B cell (primary cell): ENCODE measurements around the gene PUS7. TPM values are rescaled to one million over a fixed set of nuclear protein-coding genes. Genes with fewer than 3 reads are reported as not detected.

Experiments
- ATAC-seq: fragments of 200-7000 bp; cut with Tn5 transposase; one replicate; pipeline ENCODE4 v1.10.0; 2021; ENCODE audit warnings: low read depth, mild to moderate bottlenecking, moderate number of reproducible peaks, moderate library complexity
- CTCF ChIA-PET: fragments of 350-600 bp; sonication (Branson Sonifier 250); formaldehyde crosslinking; loops from one replicate; lab custom pipeline; 2021; ENCODE audit warnings: antibody characterized with exemption, inconsistent platforms; lab: Charles Lee
- POLR2A ChIA-PET: fragments of 350-600 bp; sonication (Branson Sonifier 250); formaldehyde crosslinking; loops from one replicate; lab custom pipeline; 2021; ENCODE audit warnings: antibody characterized with exemption; lab: Charles Lee
- DNase-seq: peaks from one replicate; pipeline ENCODE4 v3.0.0; 2013
- H2AFZ ChIP-seq: 2 replicates; pipeline ENCODE4 v1.6.1; 2012; ENCODE audit warnings: mild to moderate bottlenecking, low read depth, low read length; ENCODE audit not compliant: insufficient read depth, poor library complexity, severe bottlenecking
- H3K27ac ChIP-seq, 2 donors: 1 replicate in 1 of 2; 2 replicates in 1 of 2; pipeline ENCODE4 v1.5.1; 2012 to 2013; ENCODE audit warnings: low read length in 2 of 2, mild to moderate bottlenecking in 2 of 2, moderate library complexity in 1 of 2
- H3K27me3 ChIP-seq, 4 experiments: fragments of 200-600 bp in 1 of 4; sonication (generic) in 1 of 4; replicated peaks in 1 of 4; 1 replicate in 2 of 4; 2 replicates in 2 of 4; pipeline versions ENCODE4 v1.6.1 to v1.7.0; 2013 to 2016; ENCODE audit warnings: low read length in 3 of 4, mild to moderate bottlenecking in 2 of 4, mixed read lengths in 1 of 4, moderate library complexity in 1 of 4; ENCODE audit not compliant: insufficient read depth in 4 of 4, control insufficient read depth in 3 of 4; ENCODE audit errors: control extremely low read depth in 1 of 4
- H3K36me3 ChIP-seq, 2 experiments: replicated peaks in 1 of 2; 1 replicate in 1 of 2; 2 replicates in 1 of 2; pipeline versions ENCODE4 v1.6.1 to v1.7.1; 2013; ENCODE audit warnings: low read length in 1 of 2; ENCODE audit not compliant: insufficient read depth in 2 of 2, control insufficient read depth in 1 of 2; ENCODE audit errors: control extremely low read depth in 1 of 2, extremely low read depth in 1 of 2
- H3K4me1 ChIP-seq, 2 donors: fragments of 200-600 bp in 1 of 2; sonication (generic) in 1 of 2; 1 replicate in 1 of 2; 2 replicates in 1 of 2; pipeline versions ENCODE4 v1.5.1 to v1.6.1; 2013 to 2017; ENCODE audit warnings: low read length in 2 of 2; ENCODE audit not compliant: control insufficient read depth in 2 of 2, insufficient read depth in 2 of 2
- H3K4me2 ChIP-seq: replicated peaks from 2 replicates; pipeline ENCODE3; 2012; ENCODE audit warnings: mild to moderate bottlenecking, low read depth, low read length; ENCODE audit not compliant: poor library complexity, severe bottlenecking
- H3K4me3 ChIP-seq, 5 experiments: fragments of 200-600 bp in 1 of 5; sonication (generic) in 1 of 5; 1 replicate in 3 of 5; 2 replicates in 2 of 5; pipeline versions ENCODE4 v1.5.1 to v1.7.0; 2011 to 2016; ENCODE audit warnings: low read length in 4 of 5, mild to moderate bottlenecking in 4 of 5, low read depth in 2 of 5, control low read depth in 1 of 5, moderate library complexity in 1 of 5; ENCODE audit not compliant: insufficient read depth in 1 of 5; ENCODE audit errors: control extremely low read depth in 1 of 5, extremely low read depth in 1 of 5
- H3K79me2 ChIP-seq: fragments of 200-600 bp; sonication (generic); one replicate; pipeline ENCODE4 v1.6.0; 2016; ENCODE audit warnings: low read length; ENCODE audit not compliant: control insufficient read depth, insufficient read depth
- H3K9ac ChIP-seq: fragments of 200-600 bp; sonication (generic); 2 replicates; pipeline ENCODE4 v1.6.1; 2017; ENCODE audit warnings: mild to moderate bottlenecking, low read length, moderate library complexity
- H3K9me3 ChIP-seq, 3 donors: one replicate each; pipeline versions ENCODE4 v1.6.1 to v1.7.1; 2013; ENCODE audit warnings: low read length in 2 of 3; ENCODE audit not compliant: control insufficient read depth in 2 of 3, insufficient read depth in 1 of 3; ENCODE audit errors: control extremely low read depth in 1 of 3
- H4K20me1 ChIP-seq: 2 replicates; pipeline ENCODE4 v1.6.0; 2012; ENCODE audit warnings: mild to moderate bottlenecking, low read length; ENCODE audit not compliant: insufficient read depth, control insufficient read depth, poor library complexity, severe bottlenecking
- H3K27ac Mint-ChIP-seq: one replicate; pipeline ENCODE4 v1.8.0; 2021; ENCODE audit warnings: mixed read lengths
- H3K27me3 Mint-ChIP-seq: one replicate; pipeline ENCODE4 v1.8.0; 2021; ENCODE audit warnings: mixed read lengths
- H3K4me1 Mint-ChIP-seq: one replicate; pipeline ENCODE4 v1.8.0; 2021; ENCODE audit warnings: mixed read lengths
- H3K4me3 Mint-ChIP-seq: one replicate; pipeline ENCODE4 v1.8.0; 2021; ENCODE audit warnings: mixed read lengths
- H3K9me3 Mint-ChIP-seq: one replicate; pipeline ENCODE4 v1.8.0; 2022; ENCODE audit warnings: mixed read lengths; ENCODE audit not compliant: insufficient read depth
- EZH2 ChIP-seq: IDR thresholded peaks from 2 replicates; pipeline ENCODE4 v1.6.1; 2012; ENCODE audit warnings: borderline replicate concordance, low read depth, mild to moderate bottlenecking, moderate library complexity, low read length; ENCODE audit not compliant: insufficient read depth, poor library complexity, severe bottlenecking
- WGBS: methylation state at CpG from one replicate; pipeline ENCODE4 v1.1.5; 2013; ENCODE audit warnings: missing lambda C conversion rate; ENCODE audit not compliant: insufficient coverage; 5-methylcytosine and 5-hydroxymethylcytosine counted together
- intact Hi-C: fragments of 100-400 bp; cut with micrococcal nuclease; formaldehyde crosslinking; loops from one replicate; pipeline ENCODE4 v1.10.0; 2022
- polyA plus RNA-seq: library from polyadenylated mRNA; depleted of rRNA; stranded (reverse); fragments of >200 nt; gene quantifications from 2 replicates; pipeline ENCODE4 v1.2.3, GENCODE V29; 2012
- total RNA-seq, 2 donors: library from RNA; stranded (reverse); fragments of 120-200 nt in 1 of 2; gene quantifications; 1 replicate in 1 of 2; 2 replicates in 1 of 2; pipeline versions ENCODE4 v1.2.3 to v1.2.4, GENCODE V29; 2013 to 2022
- TF ChIP-seq, protein P1 (sequence below): fragments of 200-600 bp; IDR thresholded peaks from one replicate; pipeline ENCODE4 v1.8.0; 2022; ENCODE audit warnings: antibody characterized with exemption, mild to moderate bottlenecking

The PUS7 gene
- total and polyA plus RNA-seq, 2 donors (not counting 1 experiment from before 2014, with no cell fraction given), result 2.0 to 7.7 TPM

DNA sequence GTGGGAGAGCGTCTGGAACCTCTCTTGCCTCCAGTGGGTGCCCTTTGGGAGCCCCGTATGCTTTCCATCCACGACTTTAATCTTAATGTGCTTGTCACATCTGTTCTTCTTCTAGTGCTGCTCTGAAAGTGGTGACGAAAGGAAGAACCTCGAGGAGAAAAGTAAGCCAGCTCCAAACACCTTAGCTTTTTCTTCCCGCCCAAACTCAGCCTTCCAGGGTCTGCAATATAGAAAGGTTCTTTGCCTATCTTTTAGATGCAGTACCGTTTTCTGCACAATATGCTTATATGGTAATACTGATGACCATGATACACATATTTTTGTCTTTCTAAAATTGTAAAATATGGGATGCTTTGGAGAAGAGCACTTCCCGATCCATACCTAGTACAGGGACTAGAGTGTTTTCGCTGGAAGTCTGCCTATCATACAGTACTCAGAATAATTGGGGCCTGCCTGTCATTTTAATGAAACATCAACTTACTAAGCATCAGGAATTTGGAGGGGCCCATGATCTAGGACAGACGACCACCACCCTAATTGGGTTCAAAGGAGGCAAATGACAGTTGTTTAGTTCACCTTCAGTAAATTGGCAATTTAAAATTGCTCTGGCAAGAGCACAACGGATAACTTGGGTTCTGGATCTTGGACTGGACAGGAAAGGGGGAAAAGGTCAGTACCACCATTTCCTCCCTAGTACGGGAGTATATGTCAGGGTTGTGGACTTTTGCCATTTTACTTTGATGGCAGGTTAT, 10.8 kb upstream of the PUS7 start:
- H3K79me2 ChIP-seq, result peaks cover 38% of the 10 kb centered on the region
- peak overlapping the region; percentile 92 for H3K4me3 Mint-ChIP-seq
- H3K27me3 ChIP-seq, result no peaks in the 10 kb centered on the region
- H3K9me3 ChIP-seq, result no peaks in the 10 kb centered on the region
- H4K20me1 ChIP-seq, result no peaks in the 10 kb centered on the region
- peak overlapping the region; percentile 97 for H3K4me2 ChIP-seq
- H2AFZ ChIP-seq, result peak overlapping the region; percentile 92
- H3K4me3 ChIP-seq, result peak overlapping the region; percentile 81 to 98 (median 88)
- TF ChIP-seq, protein P1, sequence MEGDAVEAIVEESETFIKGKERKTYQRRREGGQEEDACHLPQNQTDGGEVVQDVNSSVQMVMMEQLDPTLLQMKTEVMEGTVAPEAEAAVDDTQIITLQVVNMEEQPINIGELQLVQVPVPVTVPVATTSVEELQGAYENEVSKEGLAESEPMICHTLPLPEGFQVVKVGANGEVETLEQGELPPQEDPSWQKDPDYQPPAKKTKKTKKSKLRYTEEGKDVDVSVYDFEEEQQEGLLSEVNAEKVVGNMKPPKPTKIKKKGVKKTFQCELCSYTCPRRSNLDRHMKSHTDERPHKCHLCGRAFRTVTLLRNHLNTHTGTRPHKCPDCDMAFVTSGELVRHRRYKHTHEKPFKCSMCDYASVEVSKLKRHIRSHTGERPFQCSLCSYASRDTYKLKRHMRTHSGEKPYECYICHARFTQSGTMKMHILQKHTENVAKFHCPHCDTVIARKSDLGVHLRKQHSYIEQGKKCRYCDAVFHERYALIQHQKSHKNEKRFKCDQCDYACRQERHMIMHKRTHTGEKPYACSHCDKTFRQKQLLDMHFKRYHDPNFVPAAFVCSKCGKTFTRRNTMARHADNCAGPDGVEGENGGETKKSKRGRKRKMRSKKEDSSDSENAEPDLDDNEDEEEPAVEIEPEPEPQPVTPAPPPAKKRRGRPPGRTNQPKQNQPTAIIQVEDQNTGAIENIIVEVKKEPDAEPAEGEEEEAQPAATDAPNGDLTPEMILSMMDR, result no peak
- TF ChIP-seq EZH2, result no peak
- H3K9ac ChIP-seq, result peak overlapping the region; percentile 82
- DNase-seq, result no peak
- ATAC-seq, result no peak
- peaks cover 18 to 22% of the 10 kb centered on the region in 2 donors for H3K4me1 ChIP-seq
- no peaks in the 10 kb centered on the region for H3K9me3 Mint-ChIP-seq
- no peaks in the 10 kb centered on the region for H3K27me3 Mint-ChIP-seq
- ChIA-PET POLR2A (interaction anchor here (0.7 to 1.6 kb wide), 2 partner anchors 10 to 276 kb away, joined by 3 to 22 read pairs; partner anchors contain the start of gene PUS7), CTCF (interaction anchor here (1.3 to 1.8 kb wide), 5 partner anchors 9 to 509 kb away, joined by 3 to 5 read pairs (median 3); no protein-coding TSS in a partner anchor)
- peaks cover 2 to 20% of the 10 kb centered on the region in 2 experiments for H3K36me3 ChIP-seq
- peaks cover 24% of the 10 kb centered on the region for H3K4me1 Mint-ChIP-seq
- peak overlapping the region; percentile 74 to 91 for H3K27ac ChIP-seq
- H3K27ac Mint-ChIP-seq, result peak overlapping the region; percentile 97
- WGBS, result 36% methylated on average over 2 of the region's 12 CpGs
- intact Hi-C loops, result loop anchor here (1.0 to 5.0 kb wide), 7 partner anchors 11 to 1634 kb away; partner anchors contain the start of genes HBP1, KMT2E, ORC5 and PUS7
